Amniotic epithelial cell (primary cell): ENCODE results near the gene CARD8.
A peak's percentile ranks its signal among the peaks of the same experiment; 100 is the strongest.

Experiments
- DNase-seq: peaks from one replicate; pipeline ENCODE4 v3.0.0-alpha.2; 2010; ENCODE audit warnings: low read depth

CARD8 gene

GRCh38 chr19:48170817-48171347 is 84.8 kb downstream of the CARD8 start:
- DNase-seq, result no peak

- DNase-seq, result peak; percentile 95
These were observed 85.5 kb downstream of the CARD8 start, which contains the start of the genes LIG1 and ZSWIM9 for GRCh38 chr19:48169939-48170803. Gene LIG1 (minus strand): TSS chr19:48170344. CDS start chr19:48165566, 4,778 bp downstream. Gene ZSWIM9 (plus strand): TSS chr19:48170680. CDS start chr19:48171803, 1,123 bp downstream.

GRCh38 chr19:48169578-48169938 is 86.2 kb downstream of the CARD8 start:
- peak; percentile 48 for DNase-seq

- DNase-seq, result no peak
These were observed 87.0 kb downstream of the CARD8 start for GRCh38 chr19:48168689-48169088.

GRCh38 chr19:48158210-48158790 is 97.4 kb downstream of the CARD8 start:
- no peak for DNase-seq
